HG02763 (cell line): ENCODE results near the gene AMBP.

Experiments
- ATAC-seq: cut with Tn5 transposase; IDR thresholded peaks from one replicate; pipeline ENCODE4 v1.9.1; 2021; ENCODE audit warnings: mild to moderate bottlenecking, moderate library complexity; ENCODE audit not compliant: unreplicated experiment

AMBP gene

GRCh38 chr9:114076237-114077161, 1.6 kb downstream of the AMBP start:
- no peak for ATAC-seq

GRCh38 chr9:114075602-114076001, 2.5 kb downstream of the AMBP start:
- ATAC-seq, result no peak

- ATAC-seq, result no peak
Measured at GRCh38 chr9:114072184-114073140, 5.6 kb downstream of the AMBP start.

GRCh38 chr9:114071197-114071795, 6.8 kb downstream of the AMBP start:
- no peak for ATAC-seq

- no peak for ATAC-seq
Measured at GRCh38 chr9:114070188-114071103, 7.7 kb downstream of the AMBP start.

- no peak for ATAC-seq
Measured at GRCh38 chr9:114069476-114070187, 8.5 kb downstream of the AMBP start.

- no peak for ATAC-seq
Measured at GRCh38 chr9:114065304-114065703, 12.8 kb downstream of the AMBP start.

GRCh38 chr9:114061830-114062474, 16.1 kb downstream of the AMBP start:
- no peak for ATAC-seq

GRCh38 chr9:114061292-114061691, 16.8 kb downstream of the AMBP start:
- no peak for ATAC-seq

- no peak for ATAC-seq
Measured at GRCh38 chr9:114060711-114061110, 17.4 kb downstream of the AMBP start.

GRCh38 chr9:114060070-114060469, 18.0 kb downstream of the AMBP start:
- ATAC-seq, result no peak

GRCh38 chr9:114059047-114059803, 18.9 kb downstream of the AMBP start:
- no peak for ATAC-seq

GRCh38 chr9:114058688-114059046, 19.4 kb downstream of the AMBP start:
- ATAC-seq, result no peak

GRCh38 chr9:114057161-114057885, 20.8 kb downstream of the AMBP start:
- ATAC-seq, result no peak

GRCh38 chr9:114056527-114056926, 21.6 kb downstream of the AMBP start:
- no peak for ATAC-seq

- no peak for ATAC-seq
Measured at GRCh38 chr9:114055894-114056293, 22.2 kb downstream of the AMBP start.

GRCh38 chr9:114055061-114055460, 23.0 kb downstream of the AMBP start:
- no peak for ATAC-seq
